ENCODE measurements around the gene AIFM2. TPM values are rescaled to one million over a fixed set of nuclear protein-coding genes. Genes with fewer than 3 reads are reported as not detected.

AIFM2 gene
- 29.3 to 39.2 TPM (median 35.9 TPM) in 5 replicates for total RNA-seq (2022; extraction: Qiagen RNA extraction)

DNA sequence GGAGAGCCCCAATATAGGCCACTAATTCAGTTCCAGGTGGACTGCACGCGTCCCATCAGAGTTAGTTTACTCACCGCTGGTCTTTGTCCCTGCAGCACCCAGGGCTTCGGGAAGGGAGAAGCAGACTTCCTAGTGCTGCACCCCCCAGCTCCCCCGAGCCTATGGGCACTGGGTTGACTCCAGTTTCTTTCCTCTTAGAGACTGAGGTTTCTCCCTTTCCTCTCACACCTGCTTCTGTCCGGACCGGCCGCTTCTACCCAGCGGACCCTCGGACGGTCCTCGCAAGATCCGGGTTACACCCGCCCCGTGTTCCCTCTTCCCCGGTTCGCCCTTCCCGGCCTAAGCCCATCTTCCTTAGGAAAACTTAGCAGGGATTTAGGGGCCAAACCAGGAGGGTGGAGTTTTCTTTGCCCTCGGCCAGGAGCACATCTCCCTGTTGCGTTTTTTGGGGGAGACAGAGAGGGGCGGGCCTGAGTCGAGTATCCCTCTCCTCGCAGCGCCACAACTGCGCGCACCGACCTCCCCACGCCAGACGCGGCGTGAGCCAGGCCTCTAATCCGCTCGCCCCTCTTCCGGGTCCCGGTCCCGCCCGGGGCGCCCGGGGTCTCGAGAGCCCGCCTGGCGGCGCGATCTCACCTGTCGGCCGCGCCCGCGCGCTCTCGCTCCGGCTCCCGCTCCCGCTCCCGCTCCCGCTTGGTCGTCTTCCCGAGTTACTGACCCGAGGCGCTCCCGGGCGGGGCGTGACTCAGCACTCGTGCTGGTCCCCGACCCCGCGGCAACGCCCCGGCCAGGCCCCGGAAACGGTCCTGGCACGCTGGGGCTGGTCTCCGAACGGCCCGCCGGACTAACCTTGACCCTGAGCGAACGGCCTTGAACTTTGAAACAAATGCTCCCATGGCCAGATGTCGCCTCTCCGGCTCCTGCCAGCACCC is at the start of gene AIFM2:
AIFM2 (minus strand) TSS at position 728 of the 932 bp plus-strand sequence. CDS start 8,741 bp downstream, outside the sequence.

DNA sequence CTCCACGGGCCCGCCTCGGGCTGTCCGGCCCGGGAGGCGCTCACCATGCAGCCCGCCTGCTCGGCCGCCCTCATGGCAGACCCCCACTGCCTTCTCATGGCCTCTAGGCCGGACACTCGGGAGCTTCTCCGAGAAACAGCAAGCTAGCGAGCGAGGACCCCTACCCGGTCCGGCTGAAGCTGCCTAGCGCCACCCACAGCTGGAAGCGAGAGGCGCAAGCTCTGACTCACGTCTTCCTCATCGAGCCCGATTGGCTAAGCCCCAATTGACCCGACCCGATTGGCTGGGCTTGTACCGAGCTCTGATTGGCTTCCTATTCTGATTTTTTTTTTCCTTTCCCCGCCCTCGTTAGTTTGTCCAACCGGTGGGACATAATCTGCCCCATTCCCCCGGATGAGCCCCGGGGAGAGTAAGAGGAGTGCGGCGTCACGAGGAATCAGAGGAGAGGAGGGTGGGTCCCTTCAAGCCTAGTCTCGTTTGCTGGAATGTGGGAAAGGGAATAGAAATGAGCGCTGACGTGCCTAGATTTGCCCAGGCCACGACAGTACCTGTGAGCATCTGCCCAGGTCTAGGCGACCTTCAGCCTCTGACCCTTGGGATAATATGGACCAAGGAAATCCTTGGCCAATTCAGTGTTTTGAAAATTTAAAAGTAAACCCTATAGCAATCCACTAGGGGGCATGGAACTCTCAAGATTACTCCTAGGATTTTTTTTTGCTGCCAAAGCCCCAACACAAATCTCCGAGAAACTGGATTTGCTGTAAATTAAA is 14.0 kb upstream of the AIFM2 start, which contains the start of gene TYSND1:
TYSND1 (minus strand) TSS at position 212 of the 770 bp plus-strand sequence; CDS start at position 98, 114 bp downstream.

Other genes starting within 250 kb of the AIFM2 start
- 23.0 to 28.5 TPM (median 27.8 TPM) in 5 replicates for gene MACROH2A2, start 80.0 kb downstream of the AIFM2 start, total RNA-seq (2022; extraction: Qiagen RNA extraction)
- gene TYSND1, start 13.9 kb upstream of the AIFM2 start, total RNA-seq (2022; extraction: Qiagen RNA extraction), result 10.2 to 18.4 TPM (median 17.7 TPM) in 5 replicates
- gene SAR1A, start 37.7 kb upstream of the AIFM2 start, total RNA-seq (2022; extraction: Qiagen RNA extraction), result 79.1 to 95.9 TPM (median 84.2 TPM) in 5 replicates
- 209 to 255 TPM (median 213 TPM) in 5 replicates for gene PPA1, start 100.6 kb upstream of the AIFM2 start, total RNA-seq (2022; extraction: Qiagen RNA extraction)
- gene NPFFR1, start 151.2 kb upstream of the AIFM2 start, total RNA-seq (2022; extraction: Qiagen RNA extraction), result 0.02 TPM in 1 of 5 replicates, not detected in the others
- 17.0 to 21.5 TPM (median 20.5 TPM) in 5 replicates for gene LRRC20, start 249.8 kb upstream of the AIFM2 start, total RNA-seq (2022; extraction: Qiagen RNA extraction)